H1 (cell line): ENCODE data around the gene NMT1. TPM values are rescaled to one million over a fixed set of nuclear protein-coding genes. Genes with fewer than 3 reads are reported as not detected.

Experiments used
- CTCF ChIA-PET: fragments of 300-600 bp; sonication (Branson Sonifier 250); formaldehyde crosslinking; loops from one replicate; lab custom pipeline; 2021; ENCODE audit not compliant: partially characterized antibody; lab: Charles Lee
- POLR2A ChIA-PET: fragments of 300-600 bp; sonication (Branson Sonifier 250); formaldehyde crosslinking; loops from one replicate; lab custom pipeline; 2021; ENCODE audit warnings: inconsistent platforms; ENCODE audit not compliant: partially characterized antibody; lab: Charles Lee
- DNase-seq, 2 experiments: peaks; one replicate each; pipeline versions ENCODE4 v3.0.0 to v3.0.0-alpha.2; 2010 to 2022; ENCODE audit warnings: low spot score in 2 of 2, low read depth in 1 of 2, mixed read lengths in 1 of 2
- FAIRE-seq: peaks from 2 replicates; lab custom pipeline; 2011; peaks lifted over from hg19 to GRCh38; lab: Jason Lieb, UNC
- H2AFZ ChIP-seq: 2 replicates; pipeline ENCODE4 v1.8.1; 2012; ENCODE audit warnings: low read length, inconsistent platforms
- H2AK5ac ChIP-seq: 2 replicates; pipeline ENCODE4 v1.6.1; 2013; ENCODE audit warnings: low read depth, low read length
- H2BK120ac ChIP-seq: replicated peaks from 2 replicates; pipeline ENCODE3; 2013; ENCODE audit warnings: low read depth, low read length, inconsistent platforms
- H2BK12ac ChIP-seq: 2 replicates; pipeline ENCODE4 v1.6.1; 2013; ENCODE audit warnings: low read depth, low read length
- H2BK15ac ChIP-seq: 2 replicates; pipeline ENCODE4 v1.6.1; 2013; ENCODE audit warnings: low read length
- H2BK20ac ChIP-seq: 2 replicates; pipeline ENCODE4 v1.6.1; 2013; ENCODE audit warnings: low read length
- H2BK5ac ChIP-seq: 2 replicates; pipeline ENCODE4 v1.6.1; 2013; ENCODE audit warnings: low read depth, low read length
- H3K14ac ChIP-seq: 2 replicates; pipeline ENCODE4 v1.6.1; 2013; ENCODE audit warnings: inconsistent platforms; ENCODE audit not compliant: insufficient read length
- H3K18ac ChIP-seq: 2 replicates; pipeline ENCODE4 v1.6.1; 2013; ENCODE audit warnings: low read length; ENCODE audit errors: extremely low read depth
- H3K23ac ChIP-seq: 2 replicates; pipeline ENCODE4 v1.6.1; 2013; ENCODE audit warnings: inconsistent platforms; ENCODE audit not compliant: insufficient read length
- H3K23me2 ChIP-seq: 2 replicates; pipeline ENCODE4 v1.6.1; 2013; ENCODE audit warnings: low read depth, low read length
- H3K27ac ChIP-seq: 2 replicates; pipeline ENCODE4 v1.6.1; 2011; ENCODE audit warnings: low read depth, low read length, inconsistent platforms
- H3K27me3 ChIP-seq, 4 experiments: replicated peaks in 1 of 4; 1 replicate in 1 of 4; 2 replicates in 3 of 4; pipeline versions ENCODE4 v1.6.1 to v1.8.1; 2011 to 2013; ENCODE audit warnings: low read length in 3 of 4, mild to moderate bottlenecking in 3 of 4, inconsistent platforms in 2 of 4, mixed read lengths in 2 of 4, moderate library complexity in 1 of 4; ENCODE audit not compliant: control insufficient read depth in 3 of 4, insufficient read depth in 3 of 4; ENCODE audit errors: extremely low read depth in 1 of 4
- H3K36me3 ChIP-seq, 4 experiments: 2 replicates each; pipeline versions ENCODE4 v1.6.1 to v1.8.1; 2011 to 2013; ENCODE audit warnings: mild to moderate bottlenecking in 4 of 4, low read length in 3 of 4, moderate library complexity in 2 of 4, control low read depth in 1 of 4, inconsistent platforms in 1 of 4; ENCODE audit not compliant: insufficient read depth in 4 of 4, control insufficient read depth in 2 of 4
- H3K4ac ChIP-seq: replicated peaks from 2 replicates; pipeline ENCODE3; 2013; ENCODE audit warnings: low read length, low read depth, mixed read lengths, inconsistent platforms; ENCODE audit not compliant: insufficient read length
- H3K4me1 ChIP-seq, 4 experiments: replicated peaks in 1 of 4; 1 replicate in 1 of 4; 2 replicates in 3 of 4; pipeline versions ENCODE4 v1.6.1 to v1.8.1; 2011 to 2013; ENCODE audit warnings: low read length in 3 of 4, inconsistent platforms in 2 of 4, mixed read lengths in 1 of 4; ENCODE audit not compliant: insufficient read depth in 4 of 4, control insufficient read depth in 3 of 4
- H3K4me2 ChIP-seq, 2 experiments: 2 replicates each; pipeline versions ENCODE4 v1.6.1 to v1.8.1; 2011 to 2013; ENCODE audit warnings: low read depth in 2 of 2, low read length in 2 of 2, control low read depth in 1 of 2, inconsistent platforms in 1 of 2, mild to moderate bottlenecking in 1 of 2; ENCODE audit not compliant: insufficient read depth in 1 of 2
- H3K4me3 ChIP-seq, 4 experiments: fragments of 200-600, 300-600 bp in 1 of 4; sonication (generic), shearing (Covaris generic), sonication (Bioruptor Twin) in 1 of 4; 2 replicates each; pipeline versions ENCODE4 v1.5.1 to v1.8.1; 2011 to 2016; ENCODE audit warnings: low read length in 4 of 4, low read depth in 3 of 4, control low read depth in 2 of 4, inconsistent platforms in 2 of 4, mild to moderate bottlenecking in 2 of 4, mixed read lengths in 1 of 4, moderate library complexity in 1 of 4; ENCODE audit not compliant: insufficient read depth in 2 of 4; ENCODE audit errors: extremely low read depth in 1 of 4
- H3K56ac ChIP-seq: replicated peaks from 2 replicates; pipeline ENCODE3; 2013; ENCODE audit warnings: low read depth, mild to moderate bottlenecking, mixed read lengths, low read length, inconsistent platforms; ENCODE audit not compliant: insufficient read length
- H3K79me1 ChIP-seq: 2 replicates; pipeline ENCODE4 v1.6.1; 2013; ENCODE audit warnings: low read depth, low read length, control low read depth
- H3K79me2 ChIP-seq, 2 experiments: 2 replicates each; pipeline versions ENCODE4 v1.6.1 to v1.8.1; 2012 to 2013; ENCODE audit warnings: low read length in 2 of 2, mild to moderate bottlenecking in 2 of 2, inconsistent platforms in 1 of 2; ENCODE audit not compliant: insufficient read depth in 2 of 2, control insufficient read depth in 1 of 2
- H3K9ac ChIP-seq, 4 experiments: replicated peaks in 1 of 4; 1 replicate in 1 of 4; 2 replicates in 3 of 4; pipeline versions ENCODE4 v1.6.1 to v1.8.1; 2011 to 2013; ENCODE audit warnings: low read depth in 3 of 4, low read length in 3 of 4, control low read depth in 2 of 4, mild to moderate bottlenecking in 2 of 4, moderate library complexity in 2 of 4, inconsistent platforms in 1 of 4; ENCODE audit errors: extremely low read depth in 1 of 4
- H3K9me3 ChIP-seq, 2 experiments: 2 replicates each; pipeline versions ENCODE4 v1.6.1 to v1.8.1; 2012 to 2013; ENCODE audit warnings: mild to moderate bottlenecking in 2 of 2, moderate library complexity in 2 of 2, control low read depth in 1 of 2, inconsistent platforms in 1 of 2, low read depth in 1 of 2, low read length in 1 of 2, mixed read lengths in 1 of 2; ENCODE audit not compliant: insufficient read depth in 2 of 2
- H4K20me1 ChIP-seq, 2 experiments: replicated peaks in 1 of 2; 2 replicates each; pipeline versions ENCODE3 to v1.8.1; 2011 to 2013; ENCODE audit warnings: inconsistent platforms in 2 of 2, low read length in 2 of 2, mild to moderate bottlenecking in 1 of 2; ENCODE audit not compliant: insufficient read depth in 2 of 2, control insufficient read depth in 1 of 2
- H4K5ac ChIP-seq: 2 replicates; pipeline ENCODE4 v1.6.1; 2013; ENCODE audit warnings: low read length, low read depth, mixed read lengths, inconsistent platforms; ENCODE audit not compliant: insufficient read length
- H4K8ac ChIP-seq: 2 replicates; pipeline ENCODE4 v1.8.0; 2013; ENCODE audit warnings: mild to moderate bottlenecking, moderate library complexity, low read length, inconsistent platforms; ENCODE audit not compliant: insufficient read depth; ENCODE audit errors: extremely low read depth
- H4K91ac ChIP-seq: replicated peaks from 2 replicates; pipeline ENCODE3; 2013; ENCODE audit warnings: low read length, mixed read lengths, inconsistent platforms; ENCODE audit not compliant: insufficient read length
- BACH1 ChIP-seq: IDR thresholded peaks from 2 replicates; pipeline ENCODE4 v1.6.1; 2012; ENCODE audit warnings: low read length, improper control_type of control experiment
- CHD2 ChIP-seq: IDR thresholded peaks from 2 replicates; pipeline ENCODE4 v1.6.1; 2012; ENCODE audit warnings: low read length, improper control_type of control experiment
- HDAC2 ChIP-seq, 2 experiments: fragments of 300-600 bp in 1 of 2; sonication (generic) in 1 of 2; IDR thresholded peaks; 2 replicates each; pipeline ENCODE4 v1.6.1; 2011 to 2012; ENCODE audit warnings: low read depth in 2 of 2, low read length in 2 of 2, mild to moderate bottlenecking in 2 of 2, moderate library complexity in 2 of 2, borderline replicate concordance in 1 of 2, inconsistent platforms in 1 of 2
- NANOG ChIP-seq: IDR thresholded peaks from 2 replicates; pipeline ENCODE4 v1.6.1; 2011; ENCODE audit warnings: low read length, low read depth, mild to moderate bottlenecking, inconsistent platforms; ENCODE audit not compliant: insufficient read depth, poor library complexity, severe bottlenecking
- POLR2AphosphoS5 ChIP-seq: IDR thresholded peaks from 2 replicates; pipeline ENCODE4 v1.6.1; 2011; ENCODE audit warnings: low read depth, low read length
- RAD21 ChIP-seq, 2 experiments: IDR thresholded peaks in 1 of 2; conservative IDR thresholded peaks in 1 of 2; 2 replicates each; pipeline ENCODE4 v1.6.1; 2011; ENCODE audit warnings: low read depth in 2 of 2, low read length in 2 of 2, improper control_type of control experiment in 1 of 2, inconsistent platforms in 1 of 2, mild to moderate bottlenecking in 1 of 2, moderate library complexity in 1 of 2
- RBBP5 ChIP-seq: IDR thresholded peaks from 2 replicates; pipeline ENCODE4 v1.7.1; 2012; ENCODE audit warnings: low read depth, mild to moderate bottlenecking, inconsistent platforms, low read length, moderate library complexity, borderline replicate concordance
- SIN3A ChIP-seq, 2 experiments: IDR thresholded peaks in 1 of 2; conservative IDR thresholded peaks in 1 of 2; 2 replicates each; pipeline ENCODE4 v1.6.1; 2011 to 2012; ENCODE audit warnings: low read length in 2 of 2, improper control_type of control experiment in 1 of 2, low read depth in 1 of 2, mild to moderate bottlenecking in 1 of 2
- SP1 ChIP-seq: IDR thresholded peaks from 2 replicates; pipeline ENCODE4 v1.6.1; 2011; ENCODE audit warnings: low read depth, low read length
- TAF1 ChIP-seq: IDR thresholded peaks from 2 replicates; pipeline ENCODE4 v1.6.1; 2011; ENCODE audit warnings: mild to moderate bottlenecking, low read depth, low read length
- TEAD4 ChIP-seq: IDR thresholded peaks from 2 replicates; pipeline ENCODE4 v1.6.1; 2012; ENCODE audit warnings: low read depth, low read length, inconsistent platforms, mixed read lengths
- ZNF274 ChIP-seq: IDR thresholded peaks from 2 replicates; pipeline ENCODE4 v1.7.0; 2012; ENCODE audit warnings: low read length, borderline replicate concordance; ENCODE audit errors: extremely low read depth
- WGBS, 2 experiments: shearing (Covaris generic) in 1 of 2; methylation state at CpG; one replicate each; pipeline versions ENCODE4 v1.1.6 to v1.1.7; 2013 to 2015; ENCODE audit warnings: low lambda C conversion rate in 2 of 2, mixed read lengths in 2 of 2, inconsistent platforms in 1 of 2, low coverage in 1 of 2, missing lambda C conversion rate in 1 of 2; ENCODE audit not compliant: insufficient replicate concordance in 2 of 2, insufficient coverage in 1 of 2, insufficient read length in 1 of 2; ENCODE audit errors: extremely low coverage in 1 of 2, missing lambda C conversion rate in 1 of 2; 5-methylcytosine and 5-hydroxymethylcytosine counted together
- polyA plus RNA-seq, 7 experiments: library from polyadenylated mRNA; depleted of rRNA in 3 of 7; stranded (reverse) in 5 of 7; unstranded in 2 of 7; fragments of >200 nt in 5 of 7; fragments of 200-250 nt in 2 of 7; gene quantifications; 1 replicate in 5 of 7; 2 replicates in 1 of 7; 4 replicates in 1 of 7; pipeline versions ENCODE4 v1.2.1 to v1.2.3, GENCODE V29; 2011 to 2013; ENCODE audit warnings: missing spikeins in 2 of 7, mixed read lengths in 2 of 7
- total RNA-seq: library from RNA; stranded (reverse); fragmentation: NEBNext Ultra II Directional; extraction: Animal tissue kit (Norgen Biotek cat#: 25700); gene quantifications from 2 replicates; pipeline ENCODE4 v1.2.1, GENCODE V29; 2021
- TF ChIP-seq, protein P1 (sequence below): IDR thresholded peaks from 2 replicates; pipeline ENCODE4 v1.6.1; 2012; ENCODE audit warnings: inconsistent platforms

The NMT1 gene
- total and polyA plus RNA-seq, 2 of the 8 experiments (the other 6 are each of a cell fraction or from before 2014, with no cell fraction given) = 42.9 to 149 TPM

DNA sequence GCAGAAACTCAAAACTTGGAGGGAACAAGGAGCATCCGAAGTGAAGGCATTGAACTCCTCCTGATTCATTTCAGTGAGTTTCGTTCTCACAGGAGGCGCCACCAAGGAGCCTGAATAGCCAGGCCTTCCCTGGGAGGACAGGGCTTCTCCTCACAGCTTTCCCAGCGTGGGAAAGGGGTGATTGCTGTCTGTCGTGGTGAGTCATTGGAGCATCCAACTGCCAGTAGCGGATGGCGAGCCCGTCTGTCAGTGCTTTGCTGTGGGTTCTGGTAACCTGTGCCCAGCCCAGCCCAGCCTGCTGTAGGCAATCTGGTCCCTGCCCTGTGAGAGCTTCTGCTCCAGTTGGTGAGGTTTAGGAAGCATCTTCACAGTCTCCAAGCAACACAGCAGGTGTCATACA is 42.9 kb downstream of the NMT1 start:
- DNase-seq (no peak), FAIRE-seq (no peak)
- Histone ChIP-seq H4K5ac (no peak overlapping the region), H3K27ac (no peak overlapping the region), H2AFZ (no peak overlapping the region), H3K79me1 (no peaks in the 10 kb centered on the region; the same call in 1 of the 2 replicates), H4K8ac (peak overlapping the region; percentile 31; the same call in 1 of the 2 replicates), H3K18ac (no peak overlapping the region), H3K4me3 (no peak overlapping the region), H3K9ac (no peak overlapping the region), H3K23me2 (no peaks in the 10 kb centered on the region), H3K4ac (no peak overlapping the region), H3K9me3 (no peaks in the 10 kb centered on the region), H4K20me1 (peaks cover 6 to 8% of the 10 kb centered on the region in 2 experiments), H2BK5ac (no peak overlapping the region), H3K56ac (no peak overlapping the region), H3K27me3 (no peaks in the 10 kb centered on the region), H3K4me1 (no peaks in the 10 kb centered on the region), H3K14ac (no peak overlapping the region), H2AK5ac (no peak overlapping the region), H3K36me3 (peaks cover 47 to 72% (median 66%) of the 10 kb centered on the region in 4 experiments), H2BK12ac (no peak overlapping the region), H3K23ac (no peak overlapping the region), H3K4me2 (no peak overlapping the region), H2BK120ac (no peak overlapping the region), H2BK15ac (no peak overlapping the region), H3K79me2 (no peaks in the 10 kb centered on the region), H4K91ac (no peak overlapping the region), H2BK20ac (no peak overlapping the region)
- POLR2A ChIA-PET = interaction anchor here (1.4 to 1.7 kb wide), 4 partner anchors 20 to 247 kb away, joined by 3 to 6 read pairs (median 4); partner anchors contain the start of gene HEXIM1
- CTCF ChIA-PET = interaction anchor here (0.6 to 8.1 kb wide), 16 partner anchors 6 to 184 kb away, joined by 3 to 67 read pairs (median 4); partner anchors contain the start of gene PLCD3
- WGBS, 2 experiments = 90% methylated on average over 6 of the region's 8 CpGs; no CpG with 5 or more reads in 1 of the 2 experiments
- no peak for TF ChIP-seq TAF1
- TF ChIP-seq NANOG = no peak
- no peak for TF ChIP-seq SP1
- no peak for TF ChIP-seq ZNF274
- no peak for TF ChIP-seq RBBP5
- no peak for TF ChIP-seq CHD2
- TF ChIP-seq BACH1 = no peak
- TF ChIP-seq HDAC2 (IDR thresholded peaks at IDR 0.05; ENCODE audit: borderline replicate concordance in 1 of 2, low read depth in 2 of 2, low read length in 2 of 2) = no peak
- no peak for TF ChIP-seq SIN3A (conservative IDR thresholded peaks at IDR 0.05 in 1 of 2, IDR thresholded peaks at IDR 0.05 in 1 of 2; ENCODE audit: low read depth in 1 of 2, low read length in 2 of 2)
- no peak for TF ChIP-seq TEAD4
- TF ChIP-seq RAD21 (IDR thresholded peaks at IDR 0.05 in 1 of 2, conservative IDR thresholded peaks at IDR 0.05 in 1 of 2; ENCODE audit: low read depth in 2 of 2, low read length in 2 of 2) = no peak
- TF ChIP-seq POLR2AphosphoS5 = no peak
- TF ChIP-seq, protein P1, sequence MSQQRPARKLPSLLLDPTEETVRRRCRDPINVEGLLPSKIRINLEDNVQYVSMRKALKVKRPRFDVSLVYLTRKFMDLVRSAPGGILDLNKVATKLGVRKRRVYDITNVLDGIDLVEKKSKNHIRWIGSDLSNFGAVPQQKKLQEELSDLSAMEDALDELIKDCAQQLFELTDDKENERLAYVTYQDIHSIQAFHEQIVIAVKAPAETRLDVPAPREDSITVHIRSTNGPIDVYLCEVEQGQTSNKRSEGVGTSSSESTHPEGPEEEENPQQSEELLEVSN = no peak
